ENCODE data around the gene SPTBN1.

GRCh38 chr2:54525321-54525720 is 69.2 kb downstream of the SPTBN1 start:
- TF ChIP-seq CTCF (IDR thresholded peaks at IDR 0.05) (no peak), EP300 (IDR thresholded peaks at IDR 0.05) (no peak), POLR2A (IDR thresholded peaks at IDR 0.05) (no peak)

Data from stomach (tissue), 4 donors.